ENCODE results near the gene JMJD1C.

Gene JMJD1C

DNA sequence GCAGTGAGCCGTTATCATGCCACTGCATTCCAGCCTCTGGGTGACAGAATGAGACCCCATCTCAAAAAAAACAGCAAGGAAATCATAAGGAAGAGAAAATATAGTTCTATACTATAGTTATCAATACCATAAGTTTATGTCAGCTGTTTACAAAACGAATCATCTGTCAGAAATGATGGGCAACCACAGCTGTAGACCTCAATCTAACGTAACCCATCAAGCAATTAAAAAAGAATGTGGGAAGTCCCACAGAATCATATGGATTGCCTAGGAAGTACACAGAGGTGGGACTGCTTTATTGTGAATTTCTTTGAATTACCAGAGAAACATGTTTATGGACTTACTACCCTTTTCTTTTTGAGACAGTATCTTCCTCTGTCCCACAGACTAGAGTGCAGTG is 325.7 kb downstream of the JMJD1C start (continued):
- TF ChIP-seq ZNF639 (tag by site-specific recombination; IDR thresholded peaks at IDR 0.05) (no peak), ZNF548 (tag by site-specific recombination; IDR thresholded peaks at IDR 0.05) (no peak), SALL2 (tag by site-specific recombination; IDR thresholded peaks at IDR 0.05; ENCODE audit: borderline replicate concordance) (no peak), ZNF501 (tag by site-specific recombination; IDR thresholded peaks at IDR 0.05) (no peak), ZNF16 (tag by site-specific recombination; IDR thresholded peaks at IDR 0.05; ENCODE audit: low read depth) (no peak), REST (tag by site-specific recombination; IDR thresholded peaks at IDR 0.05) (no peak), ZNF341 (tag by site-specific recombination; IDR thresholded peaks at IDR 0.05; ENCODE audit: low read depth) (no peak), ZNF776 (tag by site-specific recombination; IDR thresholded peaks at IDR 0.05; ENCODE audit: borderline replicate concordance) (no peak)
- TF ChIP-seq, protein P1, sequence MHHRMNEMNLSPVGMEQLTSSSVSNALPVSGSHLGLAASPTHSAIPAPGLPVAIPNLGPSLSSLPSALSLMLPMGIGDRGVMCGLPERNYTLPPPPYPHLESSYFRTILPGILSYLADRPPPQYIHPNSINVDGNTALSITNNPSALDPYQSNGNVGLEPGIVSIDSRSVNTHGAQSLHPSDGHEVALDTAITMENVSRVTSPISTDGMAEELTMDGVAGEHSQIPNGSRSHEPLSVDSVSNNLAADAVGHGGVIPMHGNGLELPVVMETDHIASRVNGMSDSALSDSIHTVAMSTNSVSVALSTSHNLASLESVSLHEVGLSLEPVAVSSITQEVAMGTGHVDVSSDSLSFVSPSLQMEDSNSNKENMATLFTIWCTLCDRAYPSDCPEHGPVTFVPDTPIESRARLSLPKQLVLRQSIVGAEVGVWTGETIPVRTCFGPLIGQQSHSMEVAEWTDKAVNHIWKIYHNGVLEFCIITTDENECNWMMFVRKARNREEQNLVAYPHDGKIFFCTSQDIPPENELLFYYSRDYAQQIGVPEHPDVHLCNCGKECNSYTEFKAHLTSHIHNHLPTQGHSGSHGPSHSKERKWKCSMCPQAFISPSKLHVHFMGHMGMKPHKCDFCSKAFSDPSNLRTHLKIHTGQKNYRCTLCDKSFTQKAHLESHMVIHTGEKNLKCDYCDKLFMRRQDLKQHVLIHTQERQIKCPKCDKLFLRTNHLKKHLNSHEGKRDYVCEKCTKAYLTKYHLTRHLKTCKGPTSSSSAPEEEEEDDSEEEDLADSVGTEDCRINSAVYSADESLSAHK (tag by site-specific recombination; IDR thresholded peaks at IDR 0.05): no peak

- Histone ChIP-seq H3K27ac (ENCODE audit: extremely low read depth, low read depth, low read length) (no peak overlapping the region), H3K9me3 (ENCODE audit: control insufficient read depth, insufficient read depth, low read depth, low read length) (no peaks in the 10 kb centered on the region), H3K4me3 (ENCODE audit: low read depth, low read length) (no peak overlapping the region), H3K36me3 (ENCODE audit: control insufficient read depth in 2 of 2, insufficient read depth in 1 of 2, low read length in 2 of 2) (peaks cover 0 to 5% of the 10 kb centered on the region in 2 experiments; a peak in 2 of 3 replicates), H3K4me1 (ENCODE audit: control insufficient read depth, insufficient read depth, low read length) (no peaks in the 10 kb centered on the region)
- ChIA-PET CTCF (interaction anchor here (0.5 to 1.4 kb wide), 6 partner anchors 21 to 492 kb away, joined by 3 to 5 read pairs (median 4); no protein-coding TSS in a partner anchor), POLR2A (interaction anchor here (0.6 kb wide), 1 partner anchor 751 kb away, joined by 3 read pairs; no protein-coding TSS in a partner anchor)
- no peak for TF ChIP-seq ZFP41 (tag by site-specific recombination; IDR thresholded peaks at IDR 0.05; ENCODE audit: borderline replicate concordance)
- 0 out of 2 replicates have a peak, but pooled peaks have one; percentile 25 for TF ChIP-seq SCRT2 (tag by site-specific recombination; IDR thresholded peaks at IDR 0.05)
- no peak for TF ChIP-seq ZNF658 (tag by site-specific recombination; IDR thresholded peaks at IDR 0.05)
Observed at GRCh38 chr10:63137306-63137705, 328.5 kb downstream of the JMJD1C start.

DNA sequence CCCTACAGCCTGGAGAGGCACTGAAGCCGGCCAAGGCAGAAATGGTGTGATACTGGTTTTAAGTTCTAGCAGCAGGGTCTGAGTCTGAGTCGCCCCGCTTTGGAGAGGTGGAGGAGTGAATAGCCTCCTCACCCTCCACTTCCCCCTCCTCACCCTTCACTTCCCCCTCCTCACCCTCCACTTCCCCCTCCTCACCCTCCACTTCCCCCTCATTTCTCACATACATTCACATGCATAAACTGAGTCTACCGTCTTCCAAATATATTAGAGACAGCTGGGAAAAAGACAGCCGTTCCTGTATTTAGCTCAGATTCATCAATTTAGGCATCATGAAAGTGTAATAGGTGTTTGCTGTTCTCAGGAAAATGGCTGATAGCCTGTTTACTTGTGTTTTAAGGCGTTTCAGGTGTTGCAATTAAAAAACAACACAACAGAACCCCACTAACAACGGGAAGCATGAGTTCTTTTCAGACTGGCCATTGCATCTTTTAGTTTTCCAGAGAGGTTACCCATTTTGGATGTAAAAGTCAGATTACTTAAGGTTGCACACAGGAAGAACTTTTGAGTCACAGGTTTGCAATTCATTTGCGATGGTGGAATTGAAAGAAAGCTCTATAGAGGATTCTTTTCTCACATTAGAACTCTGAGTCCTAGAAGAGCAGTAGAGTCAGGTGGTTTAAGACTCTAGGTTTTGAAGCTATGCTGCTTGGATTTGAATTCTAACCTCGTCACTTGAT is 331.8 kb downstream of the JMJD1C start:
- peak overlapping the region; percentile 60 for H3K27ac ChIP-seq (ENCODE audit: extremely low read depth, low read depth, low read length)
- ChIA-PET POLR2A (interaction anchor here (0.6 to 1.4 kb wide), 5 partner anchors 18 to 496 kb away, joined by 3 to 15 read pairs (median 5); no protein-coding TSS in a partner anchor), CTCF (interaction anchor here (0.7 to 1.3 kb wide), 5 partner anchors 24 to 697 kb away, joined by 3 to 4 read pairs (median 3); no protein-coding TSS in a partner anchor)
- no peaks in the 10 kb centered on the region for H3K4me1 ChIP-seq (ENCODE audit: control insufficient read depth, insufficient read depth, low read length)
- H3K36me3 ChIP-seq (ENCODE audit: control insufficient read depth in 2 of 2, insufficient read depth in 1 of 2, low read length in 2 of 2): no peaks in the 10 kb centered on the region
- no peaks in the 10 kb centered on the region for H3K9me3 ChIP-seq (ENCODE audit: control insufficient read depth, insufficient read depth, low read depth, low read length)
- H3K4me3 ChIP-seq (ENCODE audit: low read depth, low read length): peak overlapping the region; percentile 83
- TF ChIP-seq PRDM1 (tag by site-specific recombination; IDR thresholded peaks at IDR 0.05) (no peak), ZNF600 (tag by site-specific recombination; IDR thresholded peaks at IDR 0.05) (no peak), ZNF133 (tag by site-specific recombination; IDR thresholded peaks at IDR 0.05) (no peak), ZBTB20 (tag by site-specific recombination; IDR thresholded peaks at IDR 0.05) (peak; percentile 9; the same call in 1 of the 2 replicates), REPIN1 (tag by site-specific recombination; IDR thresholded peaks at IDR 0.05; ENCODE audit: low read depth) (no peak), KLF1 (tag by site-specific recombination; IDR thresholded peaks at IDR 0.05) (no peak), EGR2 (tag by site-specific recombination; IDR thresholded peaks at IDR 0.05; ENCODE audit: low read depth) (0 out of 2 replicates have a peak, but pooled peaks have one; percentile 5), KLF17 (tag by site-specific recombination; IDR thresholded peaks at IDR 0.05) (no peak)
- TF ChIP-seq, protein P2, sequence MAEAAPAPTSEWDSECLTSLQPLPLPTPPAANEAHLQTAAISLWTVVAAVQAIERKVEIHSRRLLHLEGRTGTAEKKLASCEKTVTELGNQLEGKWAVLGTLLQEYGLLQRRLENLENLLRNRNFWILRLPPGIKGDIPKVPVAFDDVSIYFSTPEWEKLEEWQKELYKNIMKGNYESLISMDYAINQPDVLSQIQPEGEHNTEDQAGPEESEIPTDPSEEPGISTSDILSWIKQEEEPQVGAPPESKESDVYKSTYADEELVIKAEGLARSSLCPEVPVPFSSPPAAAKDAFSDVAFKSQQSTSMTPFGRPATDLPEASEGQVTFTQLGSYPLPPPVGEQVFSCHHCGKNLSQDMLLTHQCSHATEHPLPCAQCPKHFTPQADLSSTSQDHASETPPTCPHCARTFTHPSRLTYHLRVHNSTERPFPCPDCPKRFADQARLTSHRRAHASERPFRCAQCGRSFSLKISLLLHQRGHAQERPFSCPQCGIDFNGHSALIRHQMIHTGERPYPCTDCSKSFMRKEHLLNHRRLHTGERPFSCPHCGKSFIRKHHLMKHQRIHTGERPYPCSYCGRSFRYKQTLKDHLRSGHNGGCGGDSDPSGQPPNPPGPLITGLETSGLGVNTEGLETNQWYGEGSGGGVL (tag by site-specific recombination; IDR thresholded peaks at IDR 0.05): peak; percentile 97

All from HEK293 (cell line).